Measurements from ENCODE around the gene MGAT5. TPM values are rescaled to one million over a fixed set of nuclear protein-coding genes. Genes with fewer than 3 reads are reported as not detected.

Gene MGAT5
- total RNA-seq, 3 donors from 2014 or later (not counting 1 experiment from before 2014, with no cell fraction given) = 39.7 to 58.2 (median 57.0) TPM

DNA sequence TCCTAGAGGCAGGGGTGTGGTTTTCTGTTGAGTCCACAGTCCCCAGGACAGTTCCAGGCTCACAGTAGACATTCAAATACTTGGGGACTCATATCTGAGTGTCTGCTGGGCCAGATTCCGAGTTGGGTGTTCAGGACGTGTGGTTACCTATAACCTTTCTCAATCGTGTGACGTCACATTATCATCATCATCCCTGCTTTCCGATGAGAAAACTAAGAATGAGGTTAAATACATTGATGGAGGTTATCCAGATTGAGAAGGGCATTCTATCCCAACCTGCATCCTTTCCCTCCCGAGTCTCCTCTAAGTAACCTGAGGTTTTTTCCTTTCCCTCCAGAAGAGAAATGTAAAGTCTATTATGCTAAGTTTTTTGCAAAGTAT lies 204.6 kb downstream of the MGAT5 start:
- Mint-ChIP-seq H3K36me3 (no peaks in the 10 kb centered on the region), H3K27me3 (ENCODE audit: low read depth in 2 of 2) (no peaks in the 10 kb centered on the region), H3K4me3 (no peak overlapping the region), H3K4me1 (peaks cover 0 to 14% of the 10 kb centered on the region in 2 donors), H3K9me3 (no peaks in the 10 kb centered on the region), H3K27ac (no peak overlapping the region)
- Histone ChIP-seq H3K9me3 (ENCODE audit: control insufficient read depth, insufficient read depth, low read length) (no peaks in the 10 kb centered on the region), H3K36me3 (ENCODE audit: control insufficient read depth, insufficient read depth, low read length) (peaks cover 9% of the 10 kb centered on the region), H3K4me3 (ENCODE audit: low read length) (no peak overlapping the region), H3K27me3 (ENCODE audit: control insufficient read depth, insufficient read depth, low read length) (no peaks in the 10 kb centered on the region), H3K27ac (ENCODE audit: low read length) (no peak overlapping the region), H3K4me1 (ENCODE audit: control insufficient read depth, insufficient read depth, low read length) (no peaks in the 10 kb centered on the region)
- DNase-seq (no peak), ATAC-seq (no peak)
- intact Hi-C loops (cut with micrococcal nuclease) = loop anchor here (10.0 kb wide), 1 partner anchor 266 kb away; no protein-coding TSS in a partner anchor
- 98% methylated on average over 4 of the region's 6 CpGs for WGBS (ENCODE audit: insufficient coverage)
- TF ChIP-seq, protein P1, sequence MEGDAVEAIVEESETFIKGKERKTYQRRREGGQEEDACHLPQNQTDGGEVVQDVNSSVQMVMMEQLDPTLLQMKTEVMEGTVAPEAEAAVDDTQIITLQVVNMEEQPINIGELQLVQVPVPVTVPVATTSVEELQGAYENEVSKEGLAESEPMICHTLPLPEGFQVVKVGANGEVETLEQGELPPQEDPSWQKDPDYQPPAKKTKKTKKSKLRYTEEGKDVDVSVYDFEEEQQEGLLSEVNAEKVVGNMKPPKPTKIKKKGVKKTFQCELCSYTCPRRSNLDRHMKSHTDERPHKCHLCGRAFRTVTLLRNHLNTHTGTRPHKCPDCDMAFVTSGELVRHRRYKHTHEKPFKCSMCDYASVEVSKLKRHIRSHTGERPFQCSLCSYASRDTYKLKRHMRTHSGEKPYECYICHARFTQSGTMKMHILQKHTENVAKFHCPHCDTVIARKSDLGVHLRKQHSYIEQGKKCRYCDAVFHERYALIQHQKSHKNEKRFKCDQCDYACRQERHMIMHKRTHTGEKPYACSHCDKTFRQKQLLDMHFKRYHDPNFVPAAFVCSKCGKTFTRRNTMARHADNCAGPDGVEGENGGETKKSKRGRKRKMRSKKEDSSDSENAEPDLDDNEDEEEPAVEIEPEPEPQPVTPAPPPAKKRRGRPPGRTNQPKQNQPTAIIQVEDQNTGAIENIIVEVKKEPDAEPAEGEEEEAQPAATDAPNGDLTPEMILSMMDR (IDR thresholded peaks at IDR 0.05) = no peak

- H3K4me3 ChIP-seq (ENCODE audit: low read length) = no peak overlapping the region
- no peak overlapping the region for H3K27ac Mint-ChIP-seq
- TF ChIP-seq, protein P1 (IDR thresholded peaks at IDR 0.05) = no peak
- no peaks in the 10 kb centered on the region for H3K27me3 ChIP-seq (ENCODE audit: control insufficient read depth, insufficient read depth, low read length)
- H3K27me3 Mint-ChIP-seq (ENCODE audit: low read depth in 2 of 2) = no peaks in the 10 kb centered on the region
- H3K36me3 ChIP-seq (ENCODE audit: control insufficient read depth, insufficient read depth, low read length) = peaks cover 9% of the 10 kb centered on the region
- no peaks in the 10 kb centered on the region for H3K9me3 ChIP-seq (ENCODE audit: control insufficient read depth, insufficient read depth, low read length)
- peaks cover 0 to 14% of the 10 kb centered on the region in 2 donors for H3K4me1 Mint-ChIP-seq
- H3K36me3 Mint-ChIP-seq = no peaks in the 10 kb centered on the region
- H3K27ac ChIP-seq (ENCODE audit: low read length) = no peak overlapping the region
- intact Hi-C loops (cut with micrococcal nuclease) = loop anchor here (10.0 kb wide), 1 partner anchor 266 kb away; no protein-coding TSS in a partner anchor
- WGBS (ENCODE audit: insufficient coverage) = 95% methylated on average over 10 of the region's 10 CpGs
- ATAC-seq (no peak), DNase-seq (no peak)
- no peaks in the 10 kb centered on the region for H3K4me1 ChIP-seq (ENCODE audit: control insufficient read depth, insufficient read depth, low read length)
- no peak overlapping the region for H3K4me3 Mint-ChIP-seq
- no peaks in the 10 kb centered on the region for H3K9me3 Mint-ChIP-seq
These were observed 205.1 kb downstream of the MGAT5 start for GRCh38 chr2:134458950-134459349.

DNA sequence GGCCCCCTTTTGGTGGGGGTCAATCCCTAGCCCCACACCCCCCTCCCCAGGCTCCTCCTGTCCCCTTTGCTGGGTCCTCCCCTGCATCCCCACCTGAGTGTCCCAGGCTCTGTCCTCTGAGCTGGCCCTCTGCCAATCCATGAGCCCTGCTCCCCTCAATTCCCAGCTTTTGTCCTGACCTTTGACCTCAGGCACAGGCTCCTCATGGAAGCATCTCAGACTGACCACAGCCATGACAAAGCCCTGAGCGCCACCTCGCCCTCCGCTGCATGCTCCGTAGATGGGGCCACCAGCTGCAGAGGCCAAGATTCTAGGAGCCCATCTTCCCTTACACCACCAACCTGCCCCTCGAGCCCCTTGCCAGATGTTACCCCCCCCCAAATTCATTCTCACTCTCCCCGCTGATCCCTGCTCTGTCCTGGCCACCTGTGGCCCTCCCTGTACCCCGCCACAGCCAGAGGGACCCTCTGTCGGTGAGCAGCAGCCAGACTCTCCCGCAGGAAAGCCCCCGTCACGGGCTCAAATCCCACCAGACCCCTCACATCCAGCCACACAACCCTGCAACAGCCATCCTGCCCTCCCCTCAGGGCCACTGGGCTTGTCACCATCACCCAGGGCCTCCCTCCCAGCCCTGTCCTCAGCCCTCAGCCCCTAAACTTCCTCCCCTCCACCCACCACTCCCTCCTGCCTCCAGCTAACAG lies 206.0 kb downstream of the MGAT5 start:
- H3K4me1 ChIP-seq (ENCODE audit: control insufficient read depth, insufficient read depth, low read length) = no peaks in the 10 kb centered on the region
- ATAC-seq (no peak), DNase-seq (no peak)
- H3K27ac ChIP-seq (ENCODE audit: low read length) = no peak overlapping the region
- Mint-ChIP-seq H3K36me3 (no peaks in the 10 kb centered on the region), H3K4me1 (peaks cover 0 to 14% of the 10 kb centered on the region in 2 donors), H3K27ac (peak overlapping the region in 1 of 2 donors; percentile 63), H3K4me3 (no peak overlapping the region), H3K9me3 (no peaks in the 10 kb centered on the region), H3K27me3 (ENCODE audit: low read depth in 2 of 2) (no peaks in the 10 kb centered on the region)
- TF ChIP-seq, protein P1 (IDR thresholded peaks at IDR 0.05) = no peak
- peaks cover 9% of the 10 kb centered on the region for H3K36me3 ChIP-seq (ENCODE audit: control insufficient read depth, insufficient read depth, low read length)
- no peaks in the 10 kb centered on the region for H3K9me3 ChIP-seq (ENCODE audit: control insufficient read depth, insufficient read depth, low read length)
- no peaks in the 10 kb centered on the region for H3K27me3 ChIP-seq (ENCODE audit: control insufficient read depth, insufficient read depth, low read length)
- intact Hi-C loops (cut with micrococcal nuclease) = loop anchor here (10.0 kb wide), 1 partner anchor 265 kb away; no protein-coding TSS in a partner anchor
- WGBS (ENCODE audit: insufficient coverage) = 93% methylated on average over 11 of the region's 11 CpGs
- no peak overlapping the region for H3K4me3 ChIP-seq (ENCODE audit: low read length)
